ENCODE results near the gene ZNF514. TPM values are rescaled to one million over a fixed set of nuclear protein-coding genes. Genes with fewer than 3 reads are reported as not detected.
"Not testable (repeated sequence)": the region's sequence is repeated elsewhere in the genome, so short reads cannot be mapped to it uniquely, and the experiment has no call there.

ZNF514 gene
- total RNA-seq, 2 donors from 2014 or later: 12.8 to 15.6 TPM

GRCh38 chr2:95203911-95204310 is 44.3 kb upstream of the ZNF514 start:
- no peak overlapping the region for H3K4me3 ChIP-seq
- H3K36me3 ChIP-seq: no peaks in the 10 kb centered on the region
- TF ChIP-seq CTCF (IDR thresholded peaks at IDR 0.05): no peak
- H3K9me3 ChIP-seq: no peaks in the 10 kb centered on the region
- H3K9ac ChIP-seq (ENCODE audit: low read depth in 2 of 2, low read length in 2 of 2): no peak overlapping the region
- intact Hi-C loops (cut with DNase I): no loop called here
- H3K27me3 ChIP-seq: no peaks in the 10 kb centered on the region
- H3K4me1 ChIP-seq: no peaks in the 10 kb centered on the region
- H3K27ac ChIP-seq: no peak overlapping the region
- DNase-seq: no peak

GRCh38 chr2:95192956-95193355 is 33.3 kb upstream of the ZNF514 start:
- H3K4me3 ChIP-seq; H3K9ac ChIP-seq (ENCODE audit: low read depth in 2 of 2, low read length in 2 of 2); H3K27ac ChIP-seq; H3K9me3 ChIP-seq; H3K4me1 ChIP-seq; H3K36me3 ChIP-seq; H3K27me3 ChIP-seq; intact Hi-C loops (cut with DNase I): not testable (repeated sequence)
- peak; percentile 66 for DNase-seq
- peak; percentile 37 for TF ChIP-seq CTCF (IDR thresholded peaks at IDR 0.05)

GRCh38 chr2:95185973-95186372 is 26.3 kb upstream of the ZNF514 start:
- no peak overlapping the region for H3K9ac ChIP-seq (ENCODE audit: low read depth in 2 of 2, low read length in 2 of 2)
- peaks cover 7% of the 10 kb centered on the region for H3K36me3 ChIP-seq
- DNase-seq: no peak
- H3K27ac ChIP-seq: no peak overlapping the region
- no peaks in the 10 kb centered on the region for H3K9me3 ChIP-seq
- no peaks in the 10 kb centered on the region for H3K27me3 ChIP-seq
- no peak overlapping the region for H3K4me3 ChIP-seq
- TF ChIP-seq CTCF (IDR thresholded peaks at IDR 0.05): no peak
- H3K4me1 ChIP-seq: no peaks in the 10 kb centered on the region
- intact Hi-C loops (cut with DNase I): no loop called here

GRCh38 chr2:95185197-95185596 is 25.5 kb upstream of the ZNF514 start:
- no peak for DNase-seq
- Histone ChIP-seq H3K36me3 (peaks cover 7% of the 10 kb centered on the region), H3K9ac (ENCODE audit: low read depth in 2 of 2, low read length in 2 of 2) (no peak overlapping the region), H3K9me3 (no peaks in the 10 kb centered on the region), H3K27me3 (no peaks in the 10 kb centered on the region), H3K27ac (no peak overlapping the region), H3K4me1 (no peaks in the 10 kb centered on the region), H3K4me3 (no peak overlapping the region)
- intact Hi-C loops (cut with DNase I): no loop called here
- no peak for TF ChIP-seq CTCF (IDR thresholded peaks at IDR 0.05)

- H3K36me3 ChIP-seq: peaks cover 7% of the 10 kb centered on the region
- H3K27ac ChIP-seq: no peak overlapping the region
- no peak for TF ChIP-seq CTCF (IDR thresholded peaks at IDR 0.05)
- H3K9me3 ChIP-seq: no peaks in the 10 kb centered on the region
- H3K4me1 ChIP-seq: no peaks in the 10 kb centered on the region
- H3K4me3 ChIP-seq: no peak overlapping the region
- no peak overlapping the region for H3K9ac ChIP-seq (ENCODE audit: low read depth in 2 of 2, low read length in 2 of 2)
- intact Hi-C loops (cut with DNase I): no loop called here
- no peaks in the 10 kb centered on the region for H3K27me3 ChIP-seq
- no peak for DNase-seq
Measured at GRCh38 chr2:95181774-95182173, 22.1 kb upstream of the ZNF514 start.

GRCh38 chr2:95179451-95179850 is 19.8 kb upstream of the ZNF514 start:
- peak; percentile 25 for DNase-seq
- H3K27ac ChIP-seq: no peak overlapping the region
- no peak for TF ChIP-seq CTCF (IDR thresholded peaks at IDR 0.05)
- no peak overlapping the region for H3K9ac ChIP-seq (ENCODE audit: low read depth in 2 of 2, low read length in 2 of 2)
- H3K36me3 ChIP-seq: peaks cover 7% of the 10 kb centered on the region
- intact Hi-C loops (cut with DNase I): no loop called here
- H3K9me3 ChIP-seq: no peaks in the 10 kb centered on the region
- no peaks in the 10 kb centered on the region for H3K27me3 ChIP-seq
- no peaks in the 10 kb centered on the region for H3K4me1 ChIP-seq
- no peak overlapping the region for H3K4me3 ChIP-seq
